Stimulated activated CD4-positive, alpha-beta T cell treated with anti-CD3 and anti-CD28 coated beads, Interleukin-12 subunit alpha, Interleukin-12 subunit beta, amount 100 ng/mL, for 48 hours (primary cell): ENCODE measurements around the gene TICRR.
"Not testable (repeated sequence)": the region's sequence is repeated elsewhere in the genome, so short reads cannot be mapped to it uniquely, and the experiment has no call there.

Experiments used
- DNase-seq, 3 donors: peaks; one replicate each; pipeline ENCODE4 v3.0.0-alpha.2; 2020; ENCODE audit warnings: low read depth in 2 of 3, low spot score in 1 of 3

Gene TICRR

GRCh38 chr15:89566181-89566580 is 9.1 kb upstream of the TICRR start:
- no peak for DNase-seq

GRCh38 chr15:89566621-89567294 is 8.5 kb upstream of the TICRR start:
- no peak for DNase-seq

GRCh38 chr15:89569090-89569745 is 6.1 kb upstream of the TICRR start:
- no peak for DNase-seq

- peak in 2 of 3 donors; percentile 6 to 11 for DNase-seq
Observed at GRCh38 chr15:89575656-89576416, 567 bp downstream of the TICRR start.

GRCh38 chr15:89576417-89576773 is 1.1 kb downstream of the TICRR start:
- no peak for DNase-seq

GRCh38 chr15:89577776-89578115 is 2.5 kb downstream of the TICRR start:
- DNase-seq: no peak

- no peak for DNase-seq
Observed at GRCh38 chr15:89578146-89578545, 2.9 kb downstream of the TICRR start.

- DNase-seq: not testable (repeated sequence)
Observed at GRCh38 chr15:89580747-89581146, 5.5 kb downstream of the TICRR start.

- no peak for DNase-seq
Observed at GRCh38 chr15:89586651-89587050, 11.4 kb downstream of the TICRR start.

- DNase-seq: no peak
Observed at GRCh38 chr15:89587955-89588354, 12.7 kb downstream of the TICRR start.

- no peak for DNase-seq
Observed at GRCh38 chr15:89591834-89592233, 16.6 kb downstream of the TICRR start.

- DNase-seq: no peak
Observed at GRCh38 chr15:89593018-89593417, 17.7 kb downstream of the TICRR start.

GRCh38 chr15:89599021-89599420 is 23.8 kb downstream of the TICRR start:
- DNase-seq: no peak

GRCh38 chr15:89611317-89611716 is 36.0 kb downstream of the TICRR start:
- no peak for DNase-seq

GRCh38 chr15:89613031-89613430 is 37.8 kb downstream of the TICRR start:
- DNase-seq: no peak

GRCh38 chr15:89614164-89614563 is 38.9 kb downstream of the TICRR start:
- DNase-seq: no peak

- no peak for DNase-seq
Observed at GRCh38 chr15:89615135-89615534, 39.9 kb downstream of the TICRR start.

GRCh38 chr15:89616228-89616627 is 41.0 kb downstream of the TICRR start:
- no peak for DNase-seq

- DNase-seq: no peak
Observed at GRCh38 chr15:89621547-89621946, 46.3 kb downstream of the TICRR start.

- DNase-seq: no peak
Observed at GRCh38 chr15:89623165-89623564, 47.9 kb downstream of the TICRR start.

- DNase-seq: no peak
Observed at GRCh38 chr15:89625716-89626115, 50.4 kb downstream of the TICRR start.

GRCh38 chr15:89627256-89627970 is 52.1 kb downstream of the TICRR start:
- DNase-seq: no peak
